HepG2 (cell line): ENCODE measurements around the gene SAP130. TPM values are rescaled to one million over a fixed set of nuclear protein-coding genes. Genes with fewer than 3 reads are reported as not detected.

Source experiments
- ATAC-seq: fragments of 200-7000 bp; cut with Tn5 transposase; 3 replicates; pipeline ENCODE4 v1.9.1; 2020; ENCODE audit warnings: mild to moderate bottlenecking, moderate library complexity
- BruUV-seq: library from RNA; stranded (reverse); fragments of 400-500 nt; replicated peaks from 2 replicates; lab custom pipeline; 2021; lab: Mats Ljungman, UMichigan
- CTCF ChIA-PET: fragments of 300-600 bp; formaldehyde crosslinking; extraction: SDS; loops from one replicate; lab custom pipeline; 2021; ENCODE audit warnings: low total read pairs, inconsistent platforms, low intra/inter-chr PET ratio; lab: Yijun Ruan, JAX
- POLR2A ChIA-PET: fragments of 350-600 bp; sonication (Branson Sonifier 250); formaldehyde crosslinking; loops from one replicate; lab custom pipeline; 2020; ENCODE audit warnings: antibody characterized with exemption, inconsistent platforms; lab: Yijun Ruan, JAX
- DNase-seq: peaks from one replicate; pipeline ENCODE4 v3.0.0-alpha.2; 2015; ENCODE audit warnings: low spot score
- FAIRE-seq: peaks from 3 replicates; lab custom pipeline; 2011; peaks lifted over from hg19 to GRCh38; lab: Jason Lieb, UNC
- H2AFZ ChIP-seq: one replicate; pipeline ENCODE4 v1.6.1; 2011; ENCODE audit warnings: low read length, inconsistent platforms
- H3K27ac ChIP-seq: fragments of 300-600 bp; 3 replicates; pipeline ENCODE4 v1.8.0; 2011; ENCODE audit warnings: mixed run types, mild to moderate bottlenecking, mixed read lengths, low read length, inconsistent platforms; ENCODE audit not compliant: insufficient read depth; ENCODE audit errors: extremely low read length
- H3K27me3 ChIP-seq, 2 experiments: fragments of 200-600 bp in 1 of 2; 2 replicates in 1 of 2; 3 replicates in 1 of 2; pipeline versions ENCODE4 v1.6.0 to v1.8.0; 2011; ENCODE audit warnings: low read length in 2 of 2, mild to moderate bottlenecking in 2 of 2, moderate library complexity in 2 of 2, inconsistent platforms in 1 of 2; ENCODE audit not compliant: insufficient read depth in 2 of 2, control insufficient read depth in 1 of 2
- H3K36me3 ChIP-seq, 2 experiments: fragments of 200-600 bp in 1 of 2; replicated peaks in 1 of 2; 2 replicates in 1 of 2; 3 replicates in 1 of 2; pipeline versions ENCODE4 v1.5.1 to v1.8.0; 2011; ENCODE audit warnings: low read length in 2 of 2, inconsistent platforms in 1 of 2; ENCODE audit not compliant: insufficient read depth in 2 of 2, control insufficient read depth in 1 of 2
- H3K4me1 ChIP-seq: 2 replicates; pipeline ENCODE4 v1.5.1; 2012; ENCODE audit warnings: low read length, inconsistent platforms; ENCODE audit not compliant: insufficient read depth
- H3K4me2 ChIP-seq: 2 replicates; pipeline ENCODE4 v1.6.0; 2011; ENCODE audit warnings: low read depth, low read length, inconsistent platforms
- H3K4me3 ChIP-seq, 3 experiments: fragments of 200-600 bp in 1 of 3; sonication (generic), shearing (Covaris generic) in 1 of 3; replicated peaks in 1 of 3; 2 replicates each; pipeline ENCODE4 v1.5.1; 2011 to 2016; ENCODE audit warnings: low read length in 3 of 3, inconsistent platforms in 2 of 3, low read depth in 2 of 3, mild to moderate bottlenecking in 2 of 3, control low read depth in 1 of 3, mixed read lengths in 1 of 3; ENCODE audit not compliant: insufficient read depth in 1 of 3
- H3K79me2 ChIP-seq: one replicate; pipeline ENCODE4 v1.6.1; 2011; ENCODE audit warnings: low read length, inconsistent platforms; ENCODE audit not compliant: insufficient read depth
- H3K9ac ChIP-seq: 2 replicates; pipeline ENCODE4 v1.6.0; 2011; ENCODE audit warnings: mild to moderate bottlenecking, low read depth, low read length, inconsistent platforms; ENCODE audit not compliant: insufficient read depth
- H3K9me3 ChIP-seq: 2 replicates; pipeline ENCODE4 v1.5.1; 2012; ENCODE audit warnings: mild to moderate bottlenecking, low read length
- H4K20me1 ChIP-seq: 2 replicates; pipeline ENCODE4 v1.6.0; 2011; ENCODE audit warnings: inconsistent platforms, mild to moderate bottlenecking, low read length, moderate library complexity; ENCODE audit not compliant: insufficient read depth
- CSRNP2 ChIP-seq: sonication (generic); formaldehyde crosslinking; conservative IDR thresholded peaks from 2 replicates; pipeline ENCODE4 v1.8.0; 2022; ENCODE audit warnings: low read depth, missing genetic modification reagents
- FOXK2 ChIP-seq: fragments of 450-650 bp; IDR thresholded peaks from 2 replicates; pipeline ENCODE4 v1.6.1; 2016
- LRRFIP1 ChIP-seq: sonication (generic); formaldehyde crosslinking; conservative IDR thresholded peaks from 2 replicates; pipeline ENCODE4 v1.4.0; 2020; ENCODE audit warnings: missing genetic modification reagents
- MAFF ChIP-seq: IDR thresholded peaks from 2 replicates; pipeline ENCODE4 v1.6.1; 2011; ENCODE audit warnings: low read depth, low read length, improper control_type of control experiment
- TFDP1 ChIP-seq: IDR thresholded peaks from 2 replicates; pipeline ENCODE4 v1.6.1; 2016; ENCODE audit warnings: missing compliant biosample characterization, missing genetic modification reagents, borderline replicate concordance
- ZBTB38 ChIP-seq: sonication (generic); formaldehyde crosslinking; IDR thresholded peaks from 2 replicates; pipeline ENCODE4 v1.5.1; 2020; ENCODE audit warnings: mild to moderate bottlenecking, missing genetic modification reagents
- ZBTB44 ChIP-seq: sonication (generic); formaldehyde crosslinking; IDR thresholded peaks from 2 replicates; pipeline ENCODE4 v1.4.0; 2020; ENCODE audit warnings: missing genetic modification reagents
- ZNF335 ChIP-seq: sonication (generic); formaldehyde crosslinking; IDR thresholded peaks from 2 replicates; pipeline ENCODE4 v1.4.0; 2020; ENCODE audit warnings: missing genetic modification reagents
- ZNF44 ChIP-seq: sonication (generic); formaldehyde crosslinking; IDR thresholded peaks from 2 replicates; pipeline ENCODE4 v1.5.1; 2020; ENCODE audit warnings: mild to moderate bottlenecking, missing genetic modification reagents
- ZNF841 ChIP-seq: sonication (generic); formaldehyde crosslinking; IDR thresholded peaks from 2 replicates; pipeline ENCODE4 v1.8.1; 2023; ENCODE audit warnings: missing genetic modification reagents, borderline replicate concordance
- ZSCAN20 ChIP-seq: sonication (generic); formaldehyde crosslinking; IDR thresholded peaks from 2 replicates; pipeline ENCODE4 v1.4.0; 2020; ENCODE audit warnings: missing genetic modification reagents, mild to moderate bottlenecking, borderline replicate concordance
- WGBS: methylation state at CpG from one replicate; pipeline ENCODE4 v1.1.6; 2017; ENCODE audit warnings: low lambda C conversion rate; 5-methylcytosine and 5-hydroxymethylcytosine counted together
- in situ Hi-C: cut with HindIII; loops from 2 replicates; pipeline ENCODE4 v1.10.0; 2017; ENCODE audit warnings: low pct_unique_long_range_greater_than_20kb; ENCODE audit not compliant: extremely low pct_ligation_motif_present
- intact Hi-C: fragments of 100-400 bp; cut with micrococcal nuclease; formaldehyde crosslinking; loops from one replicate; pipeline ENCODE4 v1.10.0; 2022; ENCODE audit not compliant: unreplicated experiment
- polyA plus RNA-seq, 8 experiments: library from polyadenylated mRNA; depleted of rRNA in 3 of 8; stranded (reverse) in 7 of 8; unstranded in 1 of 8; fragments of >200 nt; fragmentation: Illumina TruSeq in 4 of 8; extraction: Trizol in 4 of 8; gene quantifications; 2 replicates each; pipeline versions ENCODE4 v1.2.1 to v1.2.3, GENCODE V29; 2011 to 2016; ENCODE audit warnings: low read depth in 4 of 8, missing spikeins in 1 of 8, mixed read lengths in 1 of 8; ENCODE audit not compliant: insufficient read depth in 1 of 8
- total RNA-seq, 5 experiments: library from RNA; depleted of rRNA; stranded (reverse); fragments of >200 nt; fragmentation: Illumina TruSeq; extraction: Trizol; gene quantifications; 2 replicates each; pipeline ENCODE4 v1.2.3, GENCODE V29; 2016; ENCODE audit warnings: low read depth in 1 of 5

The SAP130 gene
- total and polyA plus RNA-seq, 2 of the 13 experiments (the other 11 are each of a cell fraction or from before 2014, with no cell fraction given): 11.1 to 18.6 TPM

GRCh38 chr2:128032092-128032491, 4.2 kb upstream of the SAP130 start:
- Histone ChIP-seq H3K79me2 (no peaks in the 10 kb centered on the region), H4K20me1 (no peaks in the 10 kb centered on the region), H3K9ac (no peak overlapping the region), H3K4me2 (no peak overlapping the region), H3K27me3 (no peaks in the 10 kb centered on the region), H2AFZ (no peak overlapping the region), H3K27ac (no peak overlapping the region), H3K36me3 (no peaks in the 10 kb centered on the region), H3K9me3 (peaks cover 37% of the 10 kb centered on the region), H3K4me3 (no peak overlapping the region), H3K4me1 (peaks cover 9% of the 10 kb centered on the region)
- ChIA-PET CTCF (no interaction called here), POLR2A (no interaction called here)
- TF ChIP-seq ZNF44 (CRISPR knock-in tag) (peak; percentile 99), ZNF335 (CRISPR knock-in tag) (no peak)
- no TSS peak for BruUV-seq
- WGBS: 6% methylated on average over 4 of the region's 4 CpGs
- in situ Hi-C loops (no loop called here), intact Hi-C loops (no loop called here)
- FAIRE-seq (no peak), ATAC-seq (no peak), DNase-seq (no peak)

- DNase-seq (no peak), FAIRE-seq (no peak), ATAC-seq (no peak)
- H3K79me2 ChIP-seq: peaks cover 28% of the 10 kb centered on the region
- peaks cover 26% of the 10 kb centered on the region for H3K4me1 ChIP-seq
- peak overlapping the region; percentile 92 for H3K4me2 ChIP-seq
- BruUV-seq: no TSS peak
- peak overlapping the region; percentile 83 to 100 (median 100) for H3K4me3 ChIP-seq
- WGBS: 0% methylated on average over 1 of the region's 1 CpG
- POLR2A ChIA-PET: interaction anchor here (1.2 to 2.6 kb wide), 2 partner anchors 62 to 502 kb away, joined by 4 to 13 read pairs; partner anchors contain the start of genes IWS1 and UGGT1
- H3K27me3 ChIP-seq: no peaks in the 10 kb centered on the region; a peak in 1 of 5 replicates
- intact Hi-C loops: loop anchor here (1.0 to 5.0 kb wide), 2 partner anchors 43 to 279 kb away; no protein-coding TSS in a partner anchor
- H4K20me1 ChIP-seq: no peaks in the 10 kb centered on the region
- CTCF ChIA-PET: no interaction called here
- H3K9me3 ChIP-seq: peaks cover 17% of the 10 kb centered on the region
- peak overlapping the region; percentile 98 for H3K9ac ChIP-seq
- peak overlapping the region; percentile 95 for H2AFZ ChIP-seq
- peaks cover 0 to 7% of the 10 kb centered on the region in 2 experiments; a peak in 1 of 5 replicates for H3K36me3 ChIP-seq
- peak overlapping the region; percentile 25 for H3K27ac ChIP-seq
- in situ Hi-C loops: no loop called here
- TF ChIP-seq FOXK2 (0 out of 2 replicates have a peak, but pooled peaks have one; percentile 7), TFDP1 (CRISPR knock-in tag) (no peak), MAFF (no peak), ZSCAN20 (CRISPR knock-in tag) (0 out of 2 replicates have a peak, but pooled peaks have one; percentile 3), ZBTB44 (CRISPR knock-in tag) (no peak), LRRFIP1 (CRISPR knock-in tag) (no peak), CSRNP2 (CRISPR knock-in tag) (no peak), ZBTB38 (CRISPR knock-in tag) (no peak), ZNF841 (CRISPR knock-in tag) (no peak)
Measured at GRCh38 chr2:128028668-128029054, 802 bp upstream of the SAP130 start.
